Upper lobe of right lung (tissue), 1 donor: ENCODE measurements around the gene RBL2. TPM values are rescaled to one million over a fixed set of nuclear protein-coding genes. Genes with fewer than 3 reads are reported as not detected.
A peak's percentile ranks its signal among the peaks of the same experiment; 100 is the strongest.

ENCODE experiments used
- ATAC-seq: fragments of 200-7000 bp; cut with Tn5 transposase; one replicate; pipeline ENCODE4 v1.9.1; 2020; ENCODE audit warnings: mild to moderate bottlenecking, moderate library complexity
- DNase-seq: peaks from one replicate; pipeline ENCODE4 v3.0.0-alpha.2; 2020
- H3K27ac ChIP-seq: fragments of 200-600 bp; one replicate; pipeline ENCODE4 v1.8.0; 2022
- H3K27me3 ChIP-seq: fragments of 200-600 bp; one replicate; pipeline ENCODE4 v1.8.0; 2022; ENCODE audit warnings: mild to moderate bottlenecking
- H3K36me3 ChIP-seq: fragments of 200-600 bp; one replicate; pipeline ENCODE4 v1.8.0; 2022
- H3K4me1 ChIP-seq: fragments of 200-600 bp; one replicate; pipeline ENCODE4 v1.8.0; 2022
- H3K4me3 ChIP-seq: fragments of 200-600 bp; one replicate; pipeline ENCODE4 v1.8.0; 2022; ENCODE audit warnings: mild to moderate bottlenecking
- H3K9me3 ChIP-seq: fragments of 200-600 bp; one replicate; pipeline ENCODE4 v1.8.0; 2022
- CTCF ChIP-seq: fragments of 200-600 bp; IDR thresholded peaks from one replicate; pipeline ENCODE4 v1.8.0; 2022; ENCODE audit warnings: antibody characterized with exemption
- intact Hi-C: fragments of 100-400 bp; cut with DNase I; formaldehyde crosslinking; loops from one replicate; pipeline ENCODE4 v1.11.0; 2022
- total RNA-seq: library from RNA; stranded (reverse); fragmentation: NEBNext Ultra II Directional; extraction: Animal tissue kit (Norgen Biotek cat#: 25700); gene quantifications from one replicate; pipeline ENCODE4 v1.2.1, GENCODE V29; 2021
- donor health status: DM: no; HTN: yes; CAD: no; lungs with severe emphysema.

Gene RBL2
- total RNA-seq, 1 donor from 2014 or later, result 97.9 TPM

GRCh38 chr16:53428681-53429080, 5.6 kb upstream of the RBL2 start:
- no peak for TF ChIP-seq CTCF
- Histone ChIP-seq H3K4me3 (no peak overlapping the region), H3K4me1 (peaks cover under 1% of the 10 kb centered on the region), H3K27ac (no peak overlapping the region), H3K9me3 (no peaks in the 10 kb centered on the region), H3K36me3 (no peaks in the 10 kb centered on the region), H3K27me3 (no peaks in the 10 kb centered on the region)
- intact Hi-C loops, result no loop called here
- no peak for ATAC-seq
- no peak for DNase-seq

DNA sequence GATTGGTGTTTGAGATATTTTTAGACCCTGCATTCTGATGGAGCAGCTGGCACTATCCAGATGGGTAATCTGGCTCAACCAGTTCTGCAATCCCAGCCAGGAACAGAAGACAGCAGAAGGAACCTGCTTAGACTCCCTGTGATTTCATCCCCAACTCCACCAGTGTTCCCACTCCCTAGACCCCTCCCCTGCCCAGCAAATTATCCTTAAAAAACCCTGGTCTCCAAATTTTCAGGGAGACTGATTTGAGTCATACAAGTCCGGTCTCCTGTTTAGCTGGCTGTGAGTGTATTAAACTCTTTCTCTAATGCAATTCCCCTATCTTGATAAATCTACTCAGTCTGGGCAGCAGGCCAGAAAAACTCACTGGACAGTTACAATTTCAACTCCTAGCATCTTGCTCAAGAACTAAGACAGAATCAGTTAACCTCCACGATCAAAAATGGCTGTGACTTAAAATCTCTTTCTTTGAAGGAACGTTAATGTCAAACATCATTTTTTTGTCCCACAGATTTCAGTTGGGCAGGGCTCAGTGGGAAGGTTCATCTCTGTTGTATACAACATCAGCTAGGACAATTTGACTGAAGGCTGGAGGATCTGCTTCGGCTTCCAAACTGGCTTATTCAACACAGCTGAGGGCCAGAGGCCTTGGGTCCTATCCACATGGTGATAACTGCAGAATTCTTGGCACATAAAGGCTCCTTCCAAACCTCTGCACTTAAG, 4.9 kb upstream of the RBL2 start:
- H3K27ac ChIP-seq, result no peak overlapping the region
- peaks cover 4% of the 10 kb centered on the region for H3K4me1 ChIP-seq
- ATAC-seq, result no peak
- H3K4me3 ChIP-seq, result no peak overlapping the region
- no peaks in the 10 kb centered on the region for H3K9me3 ChIP-seq
- no peak for DNase-seq
- no peaks in the 10 kb centered on the region for H3K27me3 ChIP-seq
- intact Hi-C loops, result no loop called here
- TF ChIP-seq CTCF, result no peak
- no peaks in the 10 kb centered on the region for H3K36me3 ChIP-seq

- intact Hi-C loops, result no loop called here
- no peak for ATAC-seq
Measured at GRCh38 chr16:53430363-53430762, 3.9 kb upstream of the RBL2 start.

DNA sequence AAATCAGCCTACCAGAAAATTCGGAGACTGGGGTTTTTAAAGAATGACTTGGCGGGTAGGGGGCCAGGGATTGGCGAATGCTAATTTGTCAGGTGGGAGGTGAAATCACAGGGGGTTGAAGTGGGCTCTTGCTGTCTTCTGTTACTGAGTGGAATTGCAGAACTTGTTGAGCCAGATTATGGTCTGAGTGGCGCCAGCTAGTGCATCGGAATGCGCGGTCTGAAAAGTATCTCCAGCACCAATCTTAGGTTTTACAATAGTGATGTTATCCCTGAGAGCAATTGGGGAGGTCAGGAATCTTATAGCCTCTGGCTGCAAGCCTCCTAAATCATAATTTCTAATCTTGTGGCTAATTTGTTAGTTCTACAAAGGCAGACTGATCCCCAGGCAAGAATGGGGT, 762 bp upstream of the RBL2 start:
- DNase-seq (peak; percentile 69), ATAC-seq (peak; percentile 36)
- Histone ChIP-seq H3K27ac (peak overlapping the region; percentile 97), H3K9me3 (no peaks in the 10 kb centered on the region), H3K27me3 (no peaks in the 10 kb centered on the region), H3K4me1 (peaks cover 20% of the 10 kb centered on the region), H3K36me3 (no peaks in the 10 kb centered on the region), H3K4me3 (peak overlapping the region; percentile 98)
- TF ChIP-seq CTCF, result no peak
- intact Hi-C loops, result no loop called here

More at GRCh38 chr16:53430363-53430762, 3.9 kb upstream of the RBL2 start:
- Histone ChIP-seq H3K4me3 (no peak overlapping the region), H3K27me3 (no peaks in the 10 kb centered on the region), H3K27ac (no peak overlapping the region), H3K4me1 (peaks cover 4% of the 10 kb centered on the region), H3K9me3 (no peaks in the 10 kb centered on the region), H3K36me3 (no peaks in the 10 kb centered on the region)
- DNase-seq, result no peak
- TF ChIP-seq CTCF, result no peak

DNA sequence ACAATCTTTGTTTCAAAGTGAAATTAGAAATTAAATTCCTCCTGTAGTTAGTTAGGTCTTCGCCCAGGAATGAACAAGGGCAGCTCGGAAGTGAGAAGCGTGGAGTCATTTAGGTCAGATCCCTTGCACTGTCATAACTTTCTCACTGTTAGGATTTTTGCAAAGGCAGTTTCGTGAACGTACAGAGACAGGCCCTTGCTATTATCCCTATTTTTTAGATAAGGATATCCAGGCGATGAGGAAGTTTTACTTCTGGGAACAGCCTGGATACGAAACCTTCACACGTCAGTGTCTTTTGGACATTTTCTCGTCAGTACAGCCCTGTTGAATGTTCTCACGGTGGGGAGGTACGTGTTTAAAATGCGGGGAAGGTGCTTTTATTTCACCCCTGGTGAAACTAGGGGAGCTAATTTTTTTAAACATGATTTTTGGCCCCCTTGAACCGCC, 318 bp upstream of the RBL2 start:
- no peak for TF ChIP-seq CTCF
- Histone ChIP-seq H3K27me3 (no peaks in the 10 kb centered on the region), H3K27ac (peak overlapping the region; percentile 97), H3K36me3 (no peaks in the 10 kb centered on the region), H3K4me1 (peaks cover 20% of the 10 kb centered on the region), H3K4me3 (peak overlapping the region; percentile 98), H3K9me3 (no peaks in the 10 kb centered on the region)
- DNase-seq, result no peak
- intact Hi-C loops, result no loop called here
- ATAC-seq, result no peak
